ENCODE measurements around the gene SLC34A2.
"Not testable (repeated sequence)": the region's sequence is repeated elsewhere in the genome, so short reads cannot be mapped to it uniquely, and the experiment has no call there.

SLC34A2 gene

DNA sequence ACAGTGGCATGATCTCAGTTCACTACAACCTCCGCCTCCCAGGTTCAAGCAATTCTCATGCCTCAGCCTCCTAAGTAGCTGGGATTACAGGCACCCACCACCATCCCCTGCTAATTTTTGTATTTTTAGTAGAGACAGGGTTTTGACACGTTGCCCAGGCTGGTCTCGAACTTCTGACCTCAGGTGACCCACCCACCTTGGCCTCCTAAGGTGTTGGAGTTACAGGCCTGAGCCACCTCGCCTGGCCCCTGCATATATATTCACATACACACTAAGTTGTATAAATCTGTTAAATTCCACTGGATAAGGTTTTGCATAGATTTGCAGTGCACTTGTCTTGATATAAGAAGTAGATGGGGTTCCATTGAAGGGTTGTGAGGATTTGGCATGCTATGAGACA lies 5.8 kb downstream of the SLC34A2 start:
- DNase-seq, result not testable (repeated sequence)

DNA sequence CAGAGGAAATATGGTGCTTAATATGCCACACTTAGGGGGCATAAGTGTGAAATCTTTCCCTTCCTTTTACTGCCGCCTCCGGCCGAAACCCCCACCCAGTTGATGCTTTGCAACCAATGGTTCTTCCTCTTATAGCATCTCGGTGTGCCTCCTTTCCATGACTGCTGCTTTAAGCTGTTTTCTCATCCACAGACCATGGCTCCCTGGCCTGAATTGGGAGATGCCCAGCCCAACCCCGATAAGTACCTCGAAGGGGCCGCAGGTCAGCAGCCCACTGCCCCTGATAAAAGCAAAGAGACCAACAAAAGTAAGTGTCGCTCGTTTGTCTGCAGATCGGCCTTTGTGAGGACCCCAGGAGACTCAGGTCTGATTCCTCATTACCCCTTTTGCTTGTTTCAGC lies 6.7 kb downstream of the SLC34A2 start:
- no peak for DNase-seq

DNA sequence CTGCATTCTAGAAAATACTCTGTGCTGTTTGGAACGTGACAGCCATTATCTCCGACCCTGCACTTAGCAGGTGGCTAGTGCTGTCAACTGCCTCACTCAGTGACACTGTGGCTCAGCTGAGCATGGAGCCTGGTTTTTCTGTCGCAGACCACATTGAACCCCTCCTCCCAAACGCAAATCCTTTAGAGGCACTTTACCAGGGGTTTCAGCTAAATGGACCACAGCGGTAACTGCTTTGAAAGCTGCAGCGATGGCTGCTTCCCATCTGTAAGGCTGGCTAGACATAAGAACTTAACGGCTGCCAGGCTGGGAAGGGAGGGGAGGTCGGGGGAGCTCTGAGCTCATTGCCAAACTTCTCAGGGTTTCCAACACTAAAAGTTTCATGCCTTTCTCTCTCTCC lies 8.1 kb downstream of the SLC34A2 start:
- no peak for DNase-seq

DNA sequence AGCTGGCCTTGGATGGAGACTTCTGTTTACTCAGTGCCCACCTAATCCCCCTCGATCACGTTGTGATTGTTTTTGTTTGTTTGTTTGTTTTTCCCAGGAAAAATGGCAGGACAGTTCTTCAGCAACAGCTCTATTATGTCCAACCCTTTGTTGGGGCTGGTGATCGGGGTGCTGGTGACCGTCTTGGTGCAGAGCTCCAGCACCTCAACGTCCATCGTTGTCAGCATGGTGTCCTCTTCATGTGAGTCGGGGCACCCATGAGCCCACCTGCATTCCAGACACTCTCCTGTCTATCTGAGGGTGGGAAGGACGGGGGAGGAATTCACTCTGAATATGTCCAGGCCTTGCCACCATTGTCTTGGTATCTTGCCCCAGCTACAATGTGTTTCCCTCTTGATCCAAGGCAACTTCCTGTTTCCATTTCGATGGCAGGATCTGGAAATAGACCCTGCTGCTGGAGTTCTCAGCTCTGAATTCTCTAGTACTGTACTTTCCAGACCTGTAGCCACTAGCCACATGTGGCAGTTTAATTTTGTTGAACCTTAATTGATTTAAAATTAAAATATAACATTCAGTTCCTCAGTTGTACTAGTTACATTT lies 10.5 kb downstream of the SLC34A2 start:
- peak in 1 of 4 experiments; percentile 3 for DNase-seq

DNA sequence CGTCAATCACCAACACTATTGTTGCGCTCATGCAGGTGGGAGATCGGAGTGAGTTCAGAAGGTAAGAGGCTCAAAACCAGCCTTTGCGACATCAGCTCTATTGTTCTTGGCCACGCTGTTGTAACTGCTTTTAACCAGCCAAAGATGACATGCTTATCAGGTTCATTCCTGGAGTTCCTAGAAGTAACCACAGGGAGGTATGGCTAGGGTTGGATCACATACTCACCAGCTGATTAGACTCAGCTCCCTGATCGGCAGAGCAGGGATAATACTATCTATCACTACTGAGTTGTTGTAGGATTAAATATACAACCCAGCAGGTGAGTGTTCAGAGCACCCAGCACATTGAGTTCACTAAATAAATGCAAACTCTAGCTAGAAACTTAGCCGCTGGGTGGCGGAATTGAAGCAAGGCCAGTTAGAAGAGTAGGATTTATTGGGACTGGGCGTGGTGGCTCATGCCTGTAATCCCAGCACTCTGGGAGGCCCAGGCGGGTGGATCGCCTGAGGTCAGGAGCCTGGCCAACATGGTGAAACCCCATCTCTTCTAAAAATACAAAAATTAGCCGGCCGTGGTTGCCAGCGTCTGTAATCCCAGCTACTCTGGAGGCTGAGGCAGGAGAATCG lies 12.4 kb downstream of the SLC34A2 start:
- DNase-seq, result no peak

DNA sequence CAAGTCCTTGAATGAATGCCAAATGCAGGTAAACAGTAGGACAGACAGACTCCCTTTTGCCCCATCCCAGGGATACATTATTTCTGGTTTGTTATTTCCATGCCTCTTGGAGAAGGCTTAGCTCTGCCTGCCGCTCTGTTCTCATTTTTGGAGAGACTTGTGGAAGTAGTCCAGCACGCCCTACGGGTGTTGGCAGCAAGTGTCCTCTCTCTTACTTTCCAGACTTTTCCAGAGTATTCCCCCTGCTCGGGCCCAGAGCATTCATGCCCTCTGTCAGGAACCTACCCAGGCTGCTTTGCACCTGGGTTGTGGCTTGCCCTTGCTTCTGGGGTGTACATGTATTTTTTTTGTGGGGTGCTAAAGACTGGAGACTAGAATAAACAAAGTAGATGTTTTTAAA lies 15.3 kb downstream of the SLC34A2 start:
- no peak for DNase-seq

DNA sequence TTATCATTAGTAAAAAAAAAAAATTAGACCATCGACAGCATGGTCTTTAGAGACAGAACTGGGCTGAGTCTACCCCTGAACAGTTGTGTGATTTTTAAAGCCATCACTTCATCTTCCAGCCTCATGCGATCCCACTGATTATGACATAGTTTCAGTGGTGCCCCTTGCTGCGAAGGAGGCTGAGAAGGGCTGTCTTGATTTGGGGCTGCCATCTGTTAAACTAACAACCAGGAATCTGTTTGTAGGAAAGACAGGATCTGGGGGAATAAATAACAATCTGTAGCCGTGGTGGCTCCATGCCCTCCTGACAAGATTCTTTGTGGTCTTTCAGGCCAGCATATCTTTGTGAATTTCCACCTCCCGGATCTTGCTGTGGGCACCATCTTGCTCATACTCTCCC lies 17.1 kb downstream of the SLC34A2 start:
- DNase-seq, result no peak

DNA sequence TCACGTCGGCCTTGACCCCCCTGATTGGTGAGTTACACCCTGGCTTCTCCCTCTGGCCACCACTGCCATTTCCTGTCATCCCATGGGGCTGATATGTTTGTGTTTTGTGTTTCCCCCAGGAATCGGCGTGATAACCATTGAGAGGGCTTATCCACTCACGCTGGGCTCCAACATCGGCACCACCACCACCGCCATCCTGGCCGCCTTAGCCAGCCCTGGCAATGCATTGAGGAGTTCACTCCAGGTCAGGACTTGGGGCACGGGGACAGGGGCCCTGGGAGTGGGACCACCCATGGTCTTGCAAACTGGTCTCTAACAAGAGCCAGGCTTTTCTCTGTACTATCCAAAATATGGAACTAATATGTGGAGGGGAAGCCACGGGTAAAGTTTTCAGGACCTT lies 18.7 kb downstream of the SLC34A2 start:
- DNase-seq, result no peak

DNA sequence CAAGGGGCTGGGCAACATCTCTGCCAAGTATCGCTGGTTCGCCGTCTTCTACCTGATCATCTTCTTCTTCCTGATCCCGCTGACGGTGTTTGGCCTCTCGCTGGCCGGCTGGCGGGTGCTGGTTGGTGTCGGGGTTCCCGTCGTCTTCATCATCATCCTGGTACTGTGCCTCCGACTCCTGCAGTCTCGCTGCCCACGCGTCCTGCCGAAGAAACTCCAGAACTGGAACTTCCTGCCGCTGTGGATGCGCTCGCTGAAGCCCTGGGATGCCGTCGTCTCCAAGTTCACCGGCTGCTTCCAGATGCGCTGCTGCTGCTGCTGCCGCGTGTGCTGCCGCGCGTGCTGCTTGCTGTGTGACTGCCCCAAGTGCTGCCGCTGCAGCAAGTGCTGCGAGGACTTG lies 20.6 kb downstream of the SLC34A2 start:
- DNase-seq, result no peak

DNA sequence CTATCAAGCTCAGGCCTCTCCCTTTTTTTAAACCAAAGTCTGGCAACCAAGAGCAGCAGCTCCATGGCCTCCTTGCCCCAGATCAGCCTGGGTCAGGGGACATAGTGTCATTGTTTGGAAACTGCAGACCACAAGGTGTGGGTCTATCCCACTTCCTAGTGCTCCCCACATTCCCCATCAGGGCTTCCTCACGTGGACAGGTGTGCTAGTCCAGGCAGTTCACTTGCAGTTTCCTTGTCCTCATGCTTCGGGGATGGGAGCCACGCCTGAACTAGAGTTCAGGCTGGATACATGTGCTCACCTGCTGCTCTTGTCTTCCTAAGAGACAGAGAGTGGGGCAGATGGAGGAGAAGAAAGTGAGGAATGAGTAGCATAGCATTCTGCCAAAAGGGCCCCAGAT lies 21.5 kb downstream of the SLC34A2 start:
- DNase-seq, result no peak

DNA sequence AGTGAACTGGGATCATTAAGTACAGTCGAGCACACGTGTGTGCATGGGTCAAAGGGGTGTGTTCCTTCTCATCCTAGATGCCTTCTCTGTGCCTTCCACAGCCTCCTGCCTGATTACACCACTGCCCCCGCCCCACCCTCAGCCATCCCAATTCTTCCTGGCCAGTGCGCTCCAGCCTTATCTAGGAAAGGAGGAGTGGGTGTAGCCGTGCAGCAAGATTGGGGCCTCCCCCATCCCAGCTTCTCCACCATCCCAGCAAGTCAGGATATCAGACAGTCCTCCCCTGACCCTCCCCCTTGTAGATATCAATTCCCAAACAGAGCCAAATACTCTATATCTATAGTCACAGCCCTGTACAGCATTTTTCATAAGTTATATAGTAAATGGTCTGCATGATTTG lies 22.3 kb downstream of the SLC34A2 start:
- no peak for DNase-seq

DNA sequence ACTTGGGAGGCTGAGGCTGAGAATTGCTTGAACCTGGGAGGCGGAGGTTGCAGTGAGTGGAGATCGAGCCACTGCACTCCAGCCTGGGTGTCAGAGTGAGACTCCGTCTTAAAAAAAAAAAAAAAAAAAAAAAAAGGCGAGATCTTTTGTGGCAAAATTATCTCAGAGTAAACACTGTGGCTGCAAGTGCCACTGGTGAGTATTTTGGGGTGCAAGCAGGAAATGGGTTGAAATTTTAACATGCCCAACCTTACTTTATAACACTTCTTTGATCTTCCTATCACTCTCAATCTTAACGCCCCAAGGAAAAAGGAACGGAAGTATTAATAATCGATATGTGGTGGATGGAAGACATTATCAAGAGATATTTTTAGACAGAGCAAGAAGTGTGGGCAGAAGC lies 32.1 kb downstream of the SLC34A2 start:
- no peak for DNase-seq

DNA sequence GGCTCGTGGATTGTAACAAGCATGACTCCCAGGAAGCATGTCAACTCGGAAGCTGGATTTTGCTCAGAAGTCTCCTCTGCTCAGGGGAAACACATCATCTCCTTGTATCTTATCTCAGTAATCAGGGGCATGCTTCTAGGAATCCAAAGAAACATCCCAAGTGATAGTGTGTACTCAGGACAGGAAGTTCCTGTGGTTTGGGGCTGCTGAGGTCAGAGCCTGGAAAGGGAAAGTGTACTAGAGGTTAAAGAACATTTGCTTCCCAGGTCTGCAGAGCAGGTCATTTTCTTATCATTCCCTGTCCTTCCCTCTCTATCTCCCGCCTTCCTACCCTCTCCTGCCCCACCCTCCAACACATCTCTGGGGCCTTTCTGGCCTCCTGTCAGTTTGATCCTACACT lies 38.8 kb downstream of the SLC34A2 start:
- no peak for DNase-seq

DNA sequence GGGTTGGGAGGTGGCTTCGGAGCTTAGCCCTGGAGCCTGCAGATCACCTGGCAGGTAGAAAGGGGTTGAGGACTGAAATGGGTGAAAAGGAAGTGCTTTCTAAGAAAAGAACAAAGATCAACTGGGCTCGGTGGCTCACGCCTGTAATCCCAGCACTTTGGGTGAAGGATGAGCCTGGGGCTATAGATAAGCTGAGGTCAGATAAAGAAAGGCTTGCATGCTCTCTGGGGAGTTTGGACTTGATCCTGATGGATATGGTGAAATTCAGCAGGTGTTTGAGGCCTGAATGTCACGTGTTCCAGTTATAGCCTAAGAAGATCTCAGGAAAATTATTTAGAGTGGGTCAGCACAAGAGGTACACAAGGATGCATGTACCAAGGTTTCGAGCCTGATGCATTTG lies 40.8 kb downstream of the SLC34A2 start:
- DNase-seq, result no peak

DNA sequence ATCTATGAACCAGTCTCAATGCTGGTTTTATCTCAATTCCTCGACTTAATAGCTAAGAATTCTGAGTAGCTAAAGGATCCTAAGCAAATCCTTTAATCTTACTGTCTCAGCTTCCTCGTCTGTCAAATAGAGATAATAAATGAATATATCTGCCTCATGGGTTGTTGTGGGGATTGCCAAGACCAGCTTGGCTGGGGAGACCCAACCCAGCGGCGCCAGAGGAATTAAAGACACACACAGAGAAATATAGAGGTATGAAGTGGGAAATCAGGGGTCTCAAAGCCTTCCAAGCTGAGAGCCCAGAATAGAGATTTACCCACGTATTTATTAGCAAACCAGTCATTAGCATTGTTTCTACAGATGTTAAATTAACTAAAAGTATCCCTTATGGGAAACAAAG lies 41.9 kb downstream of the SLC34A2 start:
- no peak for DNase-seq

DNA sequence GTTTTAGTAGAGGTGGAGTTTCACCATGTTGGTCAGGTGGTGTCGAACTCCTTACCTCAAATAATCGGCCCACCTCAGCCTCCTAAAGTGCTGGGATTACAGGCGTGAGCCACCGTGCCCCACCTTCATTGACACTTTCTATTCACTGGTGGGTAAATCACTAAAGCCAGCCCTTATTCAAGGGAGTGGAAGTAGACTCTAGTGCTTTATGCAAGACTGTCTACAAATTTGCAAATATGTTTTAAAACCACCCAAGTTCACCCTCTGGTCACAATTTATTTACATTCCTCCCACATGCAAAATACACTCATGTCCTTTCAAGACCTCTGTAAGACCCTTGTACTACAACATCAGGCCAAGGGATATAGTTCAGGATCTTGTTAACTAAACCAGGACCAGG lies 45.0 kb downstream of the SLC34A2 start:
- no peak for DNase-seq

DNA sequence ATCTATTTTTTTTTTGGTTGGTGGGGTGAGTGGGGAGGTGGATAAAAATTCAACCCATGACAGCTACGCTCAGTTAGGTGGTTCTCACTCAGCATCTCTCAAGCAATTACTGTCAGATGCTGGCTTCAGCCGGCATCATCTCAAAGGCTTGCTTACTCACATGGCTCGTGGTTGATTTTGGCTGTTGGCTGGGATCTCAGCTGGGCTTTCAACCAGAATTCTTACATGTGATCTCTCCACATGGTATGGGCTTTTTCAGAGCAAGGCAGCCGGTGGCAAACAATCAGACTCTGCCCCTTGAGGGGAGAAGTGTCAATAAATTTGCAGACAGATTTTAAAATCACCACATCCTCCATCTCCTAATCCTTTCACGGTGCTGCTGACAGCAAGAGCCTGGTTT lies 47.2 kb downstream of the SLC34A2 start:
- DNase-seq, result no peak

DNA sequence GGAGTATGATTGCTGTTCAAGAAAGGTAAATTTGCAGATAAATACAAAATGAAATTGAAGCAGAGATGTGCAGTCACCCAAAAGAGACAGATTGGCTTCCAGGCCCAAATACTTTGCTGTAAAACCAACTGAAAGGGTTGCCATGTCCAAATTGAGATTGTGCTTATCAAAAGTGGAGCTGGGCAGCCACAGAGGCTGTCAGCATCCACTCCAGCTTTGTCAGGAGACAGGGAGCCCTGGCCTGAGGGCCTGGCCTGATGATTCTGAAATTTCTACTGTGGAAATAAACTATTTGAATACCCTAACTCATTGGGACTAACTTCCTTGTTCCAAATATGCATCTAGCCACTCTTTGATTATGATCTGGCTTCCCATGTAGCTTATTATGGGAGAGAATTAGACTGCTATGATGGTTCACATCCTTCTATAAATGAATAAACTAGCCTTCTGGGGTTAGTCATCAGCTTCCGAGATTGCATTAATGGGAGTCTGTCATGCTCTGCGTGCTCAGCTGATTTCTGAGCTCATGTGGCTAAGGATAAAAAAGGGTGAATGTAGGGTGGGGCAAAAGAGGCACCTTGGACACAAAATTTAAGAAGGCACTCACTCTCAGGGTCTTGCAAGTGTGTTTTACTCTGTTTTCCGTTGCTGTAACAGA lies 48.2 kb downstream of the SLC34A2 start:
- no peak for DNase-seq

DNA sequence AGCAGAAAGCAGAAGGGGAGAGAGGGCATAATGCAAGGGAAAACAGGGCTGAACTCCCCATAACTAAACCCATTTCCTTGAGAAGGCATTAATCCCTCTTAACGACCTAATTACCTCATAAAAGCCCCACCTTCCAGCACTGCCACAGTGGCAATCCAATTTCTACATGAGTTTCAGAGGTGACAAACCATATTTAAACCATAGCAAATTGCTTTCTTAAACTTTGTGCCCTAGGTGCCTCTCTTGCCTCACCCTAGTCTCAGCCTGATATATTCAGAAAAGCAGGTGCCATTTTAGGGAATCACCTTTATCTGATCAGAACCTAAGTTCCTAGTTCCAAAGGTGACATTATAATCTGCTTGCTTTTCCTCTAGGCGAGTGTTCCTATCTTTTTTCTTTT lies 48.9 kb downstream of the SLC34A2 start:
- no peak for DNase-seq

DNA sequence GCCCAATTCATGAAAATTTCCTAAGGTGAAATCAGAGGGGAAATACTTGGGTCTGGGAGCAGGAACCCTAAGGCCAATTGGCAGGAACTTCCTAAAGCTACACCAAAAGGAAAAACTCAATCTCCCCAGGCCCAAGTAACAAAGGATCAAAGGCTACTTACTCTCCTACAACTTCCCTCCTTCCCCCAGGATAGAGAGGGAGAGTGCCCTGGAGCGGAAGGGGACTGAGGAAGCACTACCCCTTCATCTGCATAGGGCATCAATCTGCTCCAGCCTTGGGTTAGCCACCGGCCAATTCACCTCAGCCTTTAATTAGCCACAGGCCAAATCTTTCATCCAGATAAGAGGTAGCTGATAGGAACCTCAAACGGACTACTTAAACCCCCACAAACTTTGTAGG lies 55.0 kb downstream of the SLC34A2 start:
- no peak for DNase-seq

DNA sequence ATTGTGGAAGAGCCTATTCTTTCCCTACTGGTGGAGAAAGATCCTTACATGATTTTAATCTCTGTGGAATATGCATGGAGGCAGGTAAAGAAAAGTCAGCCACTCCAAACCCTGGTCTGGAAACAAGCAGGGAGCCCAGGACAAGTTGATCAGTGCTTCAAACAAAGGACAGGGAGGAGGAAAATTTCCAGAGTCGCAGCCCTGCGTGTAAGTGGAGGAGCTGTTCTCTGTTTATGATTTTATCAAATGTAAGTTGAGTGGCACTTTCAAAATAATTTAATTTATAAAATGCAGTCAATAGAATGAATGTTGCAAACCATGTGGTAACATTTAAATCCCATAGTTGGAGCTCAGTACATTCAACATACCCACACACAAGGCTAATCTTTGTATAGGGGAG lies 57.0 kb downstream of the SLC34A2 start:
- DNase-seq, result no peak

DNA sequence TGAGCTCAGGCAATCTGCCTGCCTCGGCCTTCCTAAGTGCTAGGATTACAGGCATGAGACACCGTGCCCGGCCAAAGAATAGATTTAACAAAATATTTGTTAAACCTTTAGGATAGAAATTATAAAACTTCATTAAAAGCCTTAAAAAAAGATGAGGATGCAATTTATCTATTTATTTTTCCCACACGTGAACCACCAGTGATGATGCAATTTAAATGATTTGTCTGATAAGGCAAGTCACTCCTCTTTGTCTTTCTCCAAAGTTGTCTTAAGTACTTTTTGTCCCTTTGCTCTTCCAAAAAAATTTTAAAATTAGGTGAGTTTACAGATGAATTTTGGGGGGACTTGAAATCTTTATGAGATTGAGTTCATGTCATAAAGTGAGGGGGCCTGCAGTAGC lies 58.2 kb downstream of the SLC34A2 start:
- DNase-seq, result no peak

DNA sequence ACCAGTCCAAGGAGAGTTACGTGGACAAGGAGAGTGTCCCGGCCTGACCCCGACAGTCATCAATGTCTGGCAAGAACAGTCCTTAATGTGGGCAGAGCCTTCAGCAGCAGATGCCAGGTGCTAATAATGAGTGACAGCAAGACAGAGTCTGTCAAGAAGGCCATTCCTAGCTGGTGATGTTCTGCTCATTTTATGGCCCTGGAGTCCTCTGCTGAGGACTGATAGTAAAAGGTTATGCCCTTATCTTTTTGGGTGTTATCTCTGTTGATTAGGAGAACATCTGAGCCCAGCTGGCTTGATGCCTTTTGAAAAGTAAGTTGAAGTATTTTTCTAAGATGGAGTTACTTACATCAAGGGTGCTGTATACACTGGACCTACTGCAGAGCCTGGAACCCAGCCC lies 67.3 kb downstream of the SLC34A2 start:
- DNase-seq, result no peak

DNA sequence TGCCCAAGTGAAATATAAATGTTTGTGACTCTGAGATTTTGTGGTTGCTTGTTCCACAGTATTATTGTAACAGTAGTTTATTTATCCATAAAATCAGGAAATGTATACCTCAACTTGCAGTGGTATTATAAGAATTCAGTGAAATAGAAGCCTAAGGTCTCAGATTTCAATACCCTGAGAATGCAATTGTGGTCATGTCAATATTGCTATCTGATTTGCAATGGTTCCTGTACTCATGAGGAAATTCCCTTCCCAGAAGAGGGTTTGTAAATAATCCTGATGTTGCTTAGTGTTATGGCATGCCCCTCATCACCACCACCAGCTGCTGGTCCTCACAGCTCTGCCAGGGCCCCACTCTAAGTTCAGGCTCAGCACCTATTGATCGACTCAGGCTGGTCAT lies 67.8 kb downstream of the SLC34A2 start:
- DNase-seq, result no peak

DNA sequence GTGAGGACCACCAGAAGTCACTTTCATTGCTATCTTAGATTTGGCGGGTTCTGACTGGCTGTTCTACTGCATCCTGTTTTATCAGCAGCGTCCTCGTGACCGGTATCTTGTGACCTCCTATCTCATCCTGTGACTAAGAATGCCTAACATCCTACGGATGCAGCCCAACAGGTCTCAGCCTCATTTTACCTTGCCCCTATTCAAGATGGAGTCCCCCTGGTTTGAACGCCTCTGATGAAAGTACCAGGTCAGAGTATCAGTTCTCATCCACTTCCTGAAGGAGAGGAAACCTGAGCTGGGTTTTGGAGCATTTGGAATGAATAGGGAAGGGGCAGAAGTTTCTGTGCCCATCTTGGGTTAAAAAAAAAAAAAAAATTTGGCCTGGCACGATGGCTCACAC lies 70.2 kb downstream of the SLC34A2 start:
- DNase-seq, result no peak

All from suppressor macrophage (primary cell).